Testis (tissue), 3 donors: Measurements from ENCODE around the gene RPAP2. TPM values are rescaled to one million over a fixed set of nuclear protein-coding genes. Genes with fewer than 3 reads are reported as not detected.

Experiments
- DNase-seq: peaks from one replicate; pipeline ENCODE4 v3.0.0-alpha.2; 2019
- H3K27ac ChIP-seq, 2 donors: fragments of 200-600 bp; sonication (generic); one replicate each; pipeline ENCODE4 v1.5.1; 2019
- H3K27me3 ChIP-seq: fragments of 200-600 bp; sonication (generic); one replicate; pipeline ENCODE4 v1.5.1; 2019
- H3K36me3 ChIP-seq: fragments of 200-600 bp; sonication (generic); one replicate; pipeline ENCODE4 v1.5.1; 2017; ENCODE audit warnings: low read depth; ENCODE audit errors: missing control alignments
- H3K4me1 ChIP-seq: fragments of 200-600 bp; sonication (generic); one replicate; pipeline ENCODE4 v1.5.1; 2019
- H3K4me3 ChIP-seq, 2 donors: fragments of 200-600 bp; sonication (generic); one replicate each; pipeline ENCODE4 v1.5.1; 2017 to 2019
- H3K9me3 ChIP-seq: fragments of 200-600 bp; sonication (generic); one replicate; pipeline ENCODE4 v1.5.1; 2017
- CTCF ChIP-seq, 3 experiments: fragments of 450-650 bp in 2 of 3; fragments of 200-600 bp in 1 of 3; sonication (generic) in 1 of 3; IDR thresholded peaks; one replicate each; pipeline ENCODE4 v1.5.1; 2016 to 2019; ENCODE audit warnings: antibody characterized with exemption in 3 of 3, mild to moderate bottlenecking in 2 of 3, moderate library complexity in 1 of 3
- POLR2A ChIP-seq: fragments of 450-650 bp; IDR thresholded peaks from one replicate; pipeline ENCODE4 v1.6.1; 2017; ENCODE audit warnings: antibody characterized with exemption, mild to moderate bottlenecking, moderate library complexity
- WGBS, 2 donors: methylation state at CpG; one replicate each; pipeline ENCODE4 v1.1.5; 2018; 5-methylcytosine and 5-hydroxymethylcytosine counted together
- intact Hi-C: fragments of 100-400 bp; cut with DNase I; formaldehyde crosslinking; loops from one replicate; pipeline ENCODE4 v1.15.1; 2023; ENCODE audit warnings: low total_unique reads
- polyA plus RNA-seq: library from polyadenylated mRNA; stranded (reverse); fragments of 350-450 nt; fragmentation: Illumina TruSeq; extraction: RNeasy Lipid Tissue Mini Kit (QIAGEN cat#74804); gene quantifications from one replicate; pipeline ENCODE4 v1.2.3, GENCODE V29; 2014; ENCODE audit warnings: low read depth, low replicate concordance; ENCODE audit not compliant: insufficient read depth
- total RNA-seq, 2 donors: library from RNA; depleted of rRNA; stranded (reverse); fragments of >200 nt; gene quantifications; one replicate each; pipeline ENCODE4 v1.2.3, GENCODE V29; 2016

Gene RPAP2
- total and polyA plus RNA-seq, 3 donors from 2014 or later, result 5.8 to 14.5 (median 6.1) TPM

DNA sequence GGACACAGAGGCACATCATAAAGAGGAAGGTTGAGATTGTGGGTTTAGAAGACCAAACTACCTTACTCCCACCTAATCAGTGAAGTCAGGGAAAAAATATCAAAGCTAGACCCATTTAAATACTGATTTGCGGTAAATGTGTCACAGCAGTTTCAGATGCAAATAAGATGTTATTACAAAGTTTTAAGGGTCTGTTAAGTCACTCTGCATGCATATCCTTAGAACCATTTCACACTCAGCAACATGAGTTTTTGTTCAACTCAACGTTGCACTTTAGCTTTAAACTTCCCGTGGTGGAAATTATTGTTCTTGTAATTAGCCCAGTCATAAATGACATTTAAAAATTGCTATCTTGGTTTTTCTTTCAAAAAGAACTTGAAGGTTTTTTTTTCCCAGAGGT is 34.8 kb downstream of the RPAP2 start:
- H3K9me3 ChIP-seq, result no peaks in the 10 kb centered on the region
- H3K4me1 ChIP-seq, result no peaks in the 10 kb centered on the region
- no peaks in the 10 kb centered on the region for H3K36me3 ChIP-seq
- no peak overlapping the region for H3K27ac ChIP-seq
- H3K27me3 ChIP-seq, result no peaks in the 10 kb centered on the region
- intact Hi-C loops, result no loop called here
- H3K4me3 ChIP-seq, result no peak overlapping the region
- DNase-seq, result no peak
- WGBS, 2 donors, result 66 to 73% methylated on average over 3 of the region's 3 CpGs
- no peak for TF ChIP-seq POLR2A

DNA sequence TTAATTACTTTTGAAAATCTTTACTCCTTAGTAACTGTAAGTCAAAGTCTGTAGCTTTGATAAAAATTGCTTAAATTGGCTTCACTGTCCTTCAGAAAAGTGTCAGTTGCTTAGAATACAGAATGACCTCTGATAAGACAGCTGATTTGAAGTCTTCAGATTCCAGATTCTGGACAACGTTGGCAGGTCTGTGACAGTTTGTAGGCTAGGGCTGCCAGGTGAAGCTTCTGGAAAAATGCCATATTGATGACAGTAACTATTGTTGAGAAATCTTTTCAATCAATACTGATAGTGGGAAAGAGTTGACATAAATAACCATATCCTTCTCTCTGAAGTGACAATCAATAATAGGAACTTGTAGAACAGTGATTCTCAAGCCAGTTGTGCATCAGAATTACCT is 41.3 kb downstream of the RPAP2 start:
- no peak for DNase-seq
- no peak overlapping the region for H3K27ac ChIP-seq
- intact Hi-C loops, result no loop called here
- no peaks in the 10 kb centered on the region for H3K36me3 ChIP-seq
- no peaks in the 10 kb centered on the region for H3K27me3 ChIP-seq
- WGBS, 2 donors, result 45 to 53% methylated on average over 1 of the region's 1 CpG
- no peaks in the 10 kb centered on the region for H3K9me3 ChIP-seq
- no peaks in the 10 kb centered on the region for H3K4me1 ChIP-seq
- TF ChIP-seq POLR2A (no peak), CTCF (IDR thresholded peaks at IDR 0.05) (no peak)
- no peak overlapping the region for H3K4me3 ChIP-seq

DNA sequence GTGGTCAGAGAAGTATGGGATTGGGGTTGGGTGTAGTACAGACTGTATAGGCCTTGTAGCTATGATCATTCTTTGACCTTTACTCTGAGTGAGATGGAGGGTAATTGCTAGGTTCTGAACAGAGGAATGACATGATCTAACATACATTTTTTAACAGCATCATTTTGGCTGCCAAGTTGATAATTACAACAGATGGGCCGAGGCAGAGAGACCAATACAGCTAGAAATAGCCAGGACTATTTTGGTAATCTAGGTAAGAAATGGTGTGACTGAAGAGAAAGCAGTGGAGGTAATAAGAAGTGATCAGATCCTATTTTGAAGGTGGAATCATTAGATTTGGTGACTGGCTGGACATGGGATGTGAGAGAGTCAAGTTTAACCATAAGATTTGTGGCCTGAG is 43.5 kb downstream of the RPAP2 start:
- Histone ChIP-seq H3K27me3 (no peaks in the 10 kb centered on the region), H3K9me3 (no peaks in the 10 kb centered on the region), H3K27ac (no peak overlapping the region), H3K4me1 (no peaks in the 10 kb centered on the region), H3K36me3 (no peaks in the 10 kb centered on the region), H3K4me3 (no peak overlapping the region)
- no peak for DNase-seq
- TF ChIP-seq POLR2A (no peak), CTCF (IDR thresholded peaks at IDR 0.05) (no peak)
- intact Hi-C loops, result no loop called here
- WGBS, 2 donors, result 92 to 100% methylated on average over 1 of the region's 1 CpG

- no peaks in the 10 kb centered on the region for H3K27me3 ChIP-seq
- no peak overlapping the region for H3K27ac ChIP-seq
- TF ChIP-seq POLR2A, result no peak
- TF ChIP-seq CTCF (IDR thresholded peaks at IDR 0.05), result no peak
- H3K36me3 ChIP-seq, result no peaks in the 10 kb centered on the region
- H3K4me1 ChIP-seq, result no peaks in the 10 kb centered on the region
- 91 to 93% methylated on average over 3 of the region's 3 CpGs for WGBS, 2 donors
- H3K4me3 ChIP-seq, result no peak overlapping the region
- intact Hi-C loops, result no loop called here
- no peaks in the 10 kb centered on the region for H3K9me3 ChIP-seq
- DNase-seq, result no peak
Measured at GRCh38 chr1:92343061-92343460, 44.2 kb downstream of the RPAP2 start.

- Histone ChIP-seq H3K27ac (no peak overlapping the region), H3K9me3 (no peaks in the 10 kb centered on the region), H3K4me3 (no peak overlapping the region), H3K36me3 (no peaks in the 10 kb centered on the region), H3K27me3 (no peaks in the 10 kb centered on the region), H3K4me1 (no peaks in the 10 kb centered on the region)
- intact Hi-C loops, result no loop called here
- DNase-seq, result no peak
- no peak for TF ChIP-seq CTCF (IDR thresholded peaks at IDR 0.05)
- no peak for TF ChIP-seq POLR2A
- WGBS, 2 donors, result 90 to 93% methylated on average over 1 of the region's 1 CpG
Measured at GRCh38 chr1:92346866-92347640, 48.2 kb downstream of the RPAP2 start.
